GM06990 (cell line): Measurements from ENCODE around the gene PIAS4.
A peak's percentile ranks its signal among the peaks of the same experiment; 100 is the strongest.

Source experiments
- DNase-seq: peaks from one replicate; pipeline ENCODE4 v3.0.0-alpha.2; 2011; ENCODE audit not compliant: insufficient read length; ENCODE audit errors: extremely low read depth
- H3K27me3 ChIP-seq: replicated peaks from 2 replicates; pipeline ENCODE4 v1.6.0; 2011; ENCODE audit warnings: low read length; ENCODE audit not compliant: control insufficient read depth, insufficient read depth
- H3K36me3 ChIP-seq: 2 replicates; pipeline ENCODE4 v1.5.1; 2011; ENCODE audit warnings: low read length; ENCODE audit not compliant: control insufficient read depth, insufficient read depth
- H3K4me3 ChIP-seq: replicated peaks from 2 replicates; pipeline ENCODE4 v1.5.1; 2011; ENCODE audit warnings: low read depth, mild to moderate bottlenecking, control low read depth, low read length
- TF ChIP-seq, protein P1 (sequence below): IDR thresholded peaks from 2 replicates; pipeline ENCODE4 v1.5.1; 2011; ENCODE audit warnings: low read length, control low read depth, mild to moderate bottlenecking, inconsistent platforms; ENCODE audit not compliant: insufficient read depth, poor library complexity, severe bottlenecking

PIAS4 gene

DNA sequence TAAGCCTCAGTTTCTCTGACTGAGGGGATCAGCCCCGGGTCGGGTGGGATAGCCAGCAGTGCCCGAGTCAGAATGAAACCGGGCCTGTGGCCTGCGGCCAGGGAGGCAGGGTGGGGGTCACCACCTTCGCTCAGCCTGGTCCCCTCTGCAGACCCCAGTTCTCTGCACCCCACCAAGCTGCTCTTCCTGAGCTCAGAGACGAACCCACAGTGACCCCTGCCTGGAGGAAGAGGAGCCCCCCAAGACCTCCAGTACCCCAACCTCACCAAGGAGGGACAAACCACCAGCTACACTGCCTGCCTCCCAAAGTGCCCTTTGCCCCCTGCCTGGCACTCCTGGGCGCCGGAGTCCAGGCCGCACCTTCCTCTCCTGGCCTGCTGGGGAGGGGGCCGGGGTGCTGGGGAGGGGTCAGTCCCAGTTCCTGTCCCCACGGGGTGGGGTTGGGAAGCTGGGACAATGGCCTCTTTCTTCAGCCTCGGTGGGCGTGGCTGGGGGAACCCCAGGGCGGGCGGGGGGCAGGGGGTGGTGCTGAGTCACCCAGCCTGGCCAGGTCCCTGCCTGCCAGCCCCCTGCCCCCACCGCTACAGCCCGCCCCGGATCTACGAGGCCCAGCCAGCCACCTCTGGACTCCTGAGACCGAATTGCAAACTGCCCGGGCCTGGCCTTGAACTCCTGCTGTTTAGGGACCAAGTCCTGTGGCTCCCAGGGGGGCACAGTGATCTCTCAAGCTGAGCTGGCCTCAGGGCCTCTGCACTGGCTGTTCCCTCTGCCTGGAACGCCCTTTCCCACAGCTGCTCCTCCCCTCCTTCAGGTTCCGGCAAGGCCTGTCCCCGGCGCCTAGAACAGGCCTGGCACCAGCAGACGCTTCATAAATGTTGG, 44.8 kb downstream of the PIAS4 start:
- peaks cover 24% of the 10 kb centered on the region for H3K36me3 ChIP-seq
- DNase-seq = no peak
- H3K27me3 ChIP-seq = no peaks in the 10 kb centered on the region
- H3K4me3 ChIP-seq = peak overlapping the region; percentile 12
- TF ChIP-seq, protein P1, sequence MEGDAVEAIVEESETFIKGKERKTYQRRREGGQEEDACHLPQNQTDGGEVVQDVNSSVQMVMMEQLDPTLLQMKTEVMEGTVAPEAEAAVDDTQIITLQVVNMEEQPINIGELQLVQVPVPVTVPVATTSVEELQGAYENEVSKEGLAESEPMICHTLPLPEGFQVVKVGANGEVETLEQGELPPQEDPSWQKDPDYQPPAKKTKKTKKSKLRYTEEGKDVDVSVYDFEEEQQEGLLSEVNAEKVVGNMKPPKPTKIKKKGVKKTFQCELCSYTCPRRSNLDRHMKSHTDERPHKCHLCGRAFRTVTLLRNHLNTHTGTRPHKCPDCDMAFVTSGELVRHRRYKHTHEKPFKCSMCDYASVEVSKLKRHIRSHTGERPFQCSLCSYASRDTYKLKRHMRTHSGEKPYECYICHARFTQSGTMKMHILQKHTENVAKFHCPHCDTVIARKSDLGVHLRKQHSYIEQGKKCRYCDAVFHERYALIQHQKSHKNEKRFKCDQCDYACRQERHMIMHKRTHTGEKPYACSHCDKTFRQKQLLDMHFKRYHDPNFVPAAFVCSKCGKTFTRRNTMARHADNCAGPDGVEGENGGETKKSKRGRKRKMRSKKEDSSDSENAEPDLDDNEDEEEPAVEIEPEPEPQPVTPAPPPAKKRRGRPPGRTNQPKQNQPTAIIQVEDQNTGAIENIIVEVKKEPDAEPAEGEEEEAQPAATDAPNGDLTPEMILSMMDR = no peak

DNA sequence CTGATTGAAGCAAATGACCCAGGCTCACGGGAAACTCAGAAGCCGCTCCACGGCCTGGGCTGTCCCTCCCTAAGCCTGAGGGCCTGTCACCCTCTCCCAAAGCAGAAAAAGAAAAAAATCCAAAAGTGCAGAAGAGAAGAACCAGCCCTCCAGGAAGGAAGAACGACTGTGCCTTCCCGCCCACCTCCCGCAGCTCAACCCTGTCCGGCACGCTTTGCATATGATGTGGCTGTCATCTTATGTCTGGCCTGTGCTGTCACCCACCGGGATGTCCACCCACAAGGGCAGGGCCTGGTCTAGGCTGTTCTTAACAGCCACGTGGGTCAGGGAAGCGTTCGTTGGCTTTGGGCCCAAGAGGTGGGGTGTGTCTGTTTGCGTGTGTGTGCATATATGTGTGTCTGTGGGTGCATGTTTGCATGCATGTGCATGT, 45.5 kb downstream of the PIAS4 start:
- H3K4me3 ChIP-seq = no peak overlapping the region
- no peaks in the 10 kb centered on the region for H3K27me3 ChIP-seq
- DNase-seq = peak; percentile 19
- H3K36me3 ChIP-seq = peaks cover 24% of the 10 kb centered on the region
- TF ChIP-seq, protein P1 = no peak

DNA sequence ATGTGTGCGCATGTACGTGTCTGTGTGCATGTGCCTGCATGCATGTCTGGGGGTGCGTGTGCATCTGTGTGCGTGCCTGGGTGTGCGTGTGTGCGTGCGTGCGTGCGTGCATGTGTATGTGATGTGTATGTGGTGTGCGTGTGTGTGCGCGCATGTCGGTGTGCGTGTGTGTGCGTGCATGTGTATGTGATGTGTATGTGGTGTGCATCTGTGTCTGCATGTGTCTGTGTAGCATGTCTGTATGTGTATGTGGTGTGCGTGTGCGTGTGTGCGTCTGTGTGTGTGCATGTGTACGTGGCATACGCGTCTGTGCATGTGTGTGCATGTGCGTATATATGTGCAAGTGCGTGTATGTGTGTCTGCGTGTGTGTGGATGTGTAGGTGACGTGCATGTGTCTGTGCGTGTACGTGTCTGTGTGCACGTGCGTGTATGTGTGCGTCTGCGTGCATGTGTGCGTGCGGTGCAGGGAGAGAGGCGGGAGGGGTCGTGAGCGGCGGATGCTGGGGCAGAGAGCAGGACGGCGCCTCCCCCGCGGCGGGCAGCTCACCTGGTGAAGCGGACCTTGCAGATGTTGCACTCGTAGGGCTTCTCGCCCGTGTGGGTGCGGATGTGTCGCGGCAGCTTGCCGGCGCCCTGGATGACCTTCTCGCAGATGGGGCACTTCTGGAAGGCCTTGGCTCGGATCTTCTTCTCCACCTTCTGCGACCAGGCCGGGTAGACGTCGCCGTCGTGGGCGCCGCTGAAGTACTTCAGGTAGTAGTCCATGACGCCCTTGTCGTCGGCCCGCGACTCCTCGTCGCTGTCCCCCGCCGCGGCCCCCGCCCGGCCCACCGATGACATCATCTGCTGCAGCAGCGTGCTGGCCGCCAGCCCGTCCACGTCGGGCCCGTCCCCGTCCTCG, 46.1 kb downstream of the PIAS4 start:
- Histone ChIP-seq H3K4me3 (no peak overlapping the region), H3K36me3 (peaks cover 22% of the 10 kb centered on the region), H3K27me3 (no peaks in the 10 kb centered on the region)
- DNase-seq = no peak
- TF ChIP-seq, protein P1 = no peak

DNA sequence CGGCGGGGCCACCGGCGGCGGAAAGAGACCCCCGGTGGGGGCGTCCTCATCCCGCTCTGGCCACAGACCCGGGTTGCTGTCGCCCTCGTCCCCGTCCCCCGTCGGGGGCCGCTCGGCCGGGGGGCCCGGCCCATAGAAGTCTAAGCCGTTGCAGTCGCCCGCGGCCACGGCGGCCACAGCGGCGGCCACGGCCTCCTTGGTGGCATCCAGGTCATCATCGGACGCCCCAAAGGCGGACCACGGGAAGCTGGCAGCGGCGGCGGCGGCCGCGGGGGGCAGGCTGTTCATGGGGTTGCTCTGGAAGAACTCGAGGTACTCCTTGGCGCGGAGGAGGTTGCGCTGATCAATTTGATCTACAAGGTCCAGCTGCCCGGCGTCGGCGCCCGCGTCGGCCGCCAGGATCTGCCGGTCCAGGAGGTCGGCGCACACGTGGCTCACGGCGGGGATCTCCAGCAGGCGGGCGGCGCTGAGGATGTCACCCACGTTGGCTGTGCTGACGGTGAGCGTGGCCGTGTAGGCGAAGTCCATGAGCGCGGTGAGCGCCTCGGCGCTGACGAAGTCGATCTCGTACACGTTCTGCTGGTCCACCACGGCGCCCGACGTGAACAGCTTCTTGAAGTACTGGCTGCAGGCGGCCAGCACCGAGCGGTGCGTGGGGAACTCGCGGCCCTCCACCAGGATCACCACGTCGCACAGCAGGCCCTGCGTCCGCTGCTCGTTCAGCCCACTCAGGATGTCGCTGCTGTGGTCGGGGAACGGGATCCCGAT, 47.1 kb downstream of the PIAS4 start:
- H3K27me3 ChIP-seq = no peaks in the 10 kb centered on the region
- H3K36me3 ChIP-seq = peaks cover 18% of the 10 kb centered on the region
- H3K4me3 ChIP-seq = no peak overlapping the region
- DNase-seq = no peak
- TF ChIP-seq, protein P1 = no peak

DNA sequence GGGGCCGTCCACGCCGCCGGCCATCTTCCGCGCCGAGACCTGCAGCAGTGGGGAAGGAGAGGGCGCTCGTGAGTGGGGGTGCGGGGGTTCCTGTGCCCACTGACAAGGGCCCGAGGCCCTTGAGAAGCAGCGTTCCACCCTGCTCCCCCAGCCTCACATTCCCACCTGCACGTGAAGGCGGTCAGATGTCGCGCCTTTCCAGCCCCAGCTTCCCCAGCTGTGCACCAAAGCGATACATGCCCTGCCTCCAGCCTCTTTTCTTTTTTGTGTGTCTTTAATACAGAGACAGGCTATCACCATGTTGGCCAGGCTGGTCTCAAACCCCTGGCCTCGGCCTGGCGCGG, 47.6 kb downstream of the PIAS4 start:
- peaks cover 16% of the 10 kb centered on the region for H3K36me3 ChIP-seq
- no peak for DNase-seq
- TF ChIP-seq, protein P1 = no peak

More for the DNA sequence above, 47.6 kb downstream of the PIAS4 start:
- H3K4me3 ChIP-seq = no peak overlapping the region
- no peaks in the 10 kb centered on the region for H3K27me3 ChIP-seq
